SK-N-SH treated with all-trans-retinoic acid at 6 μM for 48 hours (cell line): ENCODE measurements around the gene KRTAP1-1.

Source experiments
- ATAC-seq: fragments of 200-7000 bp; cut with Tn5 transposase; 3 replicates; pipeline ENCODE4 v1.9.1; 2020; ENCODE audit warnings: mild to moderate bottlenecking, moderate library complexity
- ARNTL ChIP-seq: fragments of 450-650 bp; formaldehyde crosslinking; IDR thresholded peaks from 2 replicates; pipeline ENCODE4 v1.5.0; 2020; ENCODE audit warnings: low read depth, mild to moderate bottlenecking, moderate library complexity, borderline replicate concordance
- BACH2 ChIP-seq: fragments of 250-450 bp; sonication (Bioruptor Pico); IDR thresholded peaks from 2 replicates; pipeline ENCODE4 v1.9.0; 2021; ENCODE audit warnings: mild to moderate bottlenecking, borderline replicate concordance
- CSDC2 ChIP-seq: fragments of 250-450 bp; sonication (Bioruptor Pico); IDR thresholded peaks from 2 replicates; pipeline ENCODE4 v1.5.0; 2020; ENCODE audit warnings: mild to moderate bottlenecking, moderate library complexity
- ESRRG ChIP-seq: fragments of 250-450 bp; sonication (Bioruptor Pico); IDR thresholded peaks from 2 replicates; pipeline ENCODE4 v1.6.1; 2021; ENCODE audit warnings: mild to moderate bottlenecking
- GLIS3 ChIP-seq: fragments of 250-450 bp; sonication (Bioruptor Pico); IDR thresholded peaks from 2 replicates; pipeline ENCODE4 v1.5.0; 2020; ENCODE audit warnings: mild to moderate bottlenecking, moderate library complexity
- ISL1 ChIP-seq: fragments of 250-450 bp; sonication (Bioruptor Pico); IDR thresholded peaks from 2 replicates; pipeline ENCODE4 v2.1.2; 2022; ENCODE audit warnings: mild to moderate bottlenecking, moderate library complexity
- OSR1 ChIP-seq: fragments of 250-450 bp; sonication (Bioruptor Pico); IDR thresholded peaks from 2 replicates; pipeline ENCODE4 v1.8.0; 2022; ENCODE audit warnings: moderate library complexity, mild to moderate bottlenecking, inconsistent platforms
- PPARA ChIP-seq: fragments of 250-450 bp; sonication (Bioruptor Pico); IDR thresholded peaks from 2 replicates; pipeline ENCODE4 v1.5.0; 2020; ENCODE audit warnings: mild to moderate bottlenecking, borderline replicate concordance
- TCF4 ChIP-seq: fragments of 250-450 bp; sonication (Bioruptor Pico); IDR thresholded peaks from 2 replicates; pipeline ENCODE4 v1.8.0; 2021; ENCODE audit warnings: mild to moderate bottlenecking, moderate library complexity, borderline replicate concordance
- TOX ChIP-seq: fragments of 250-450 bp; sonication (Bioruptor Pico); IDR thresholded peaks from 2 replicates; pipeline ENCODE4 v1.8.0; 2021; ENCODE audit warnings: mild to moderate bottlenecking, moderate library complexity, borderline replicate concordance
- ZC3H10 ChIP-seq: fragments of 250-450 bp; sonication (Bioruptor Pico); IDR thresholded peaks from 2 replicates; pipeline ENCODE4 v1.5.1; 2021; ENCODE audit warnings: mild to moderate bottlenecking, moderate library complexity
- ZFP3 ChIP-seq: fragments of 250-450 bp; sonication (Bioruptor Pico); IDR thresholded peaks from 2 replicates; pipeline ENCODE4 v1.5.0; 2020; ENCODE audit warnings: mild to moderate bottlenecking, moderate library complexity
- ZFP30 ChIP-seq: fragments of 450-650 bp; formaldehyde crosslinking; IDR thresholded peaks from 2 replicates; pipeline ENCODE4 v1.5.0; 2022; ENCODE audit warnings: mild to moderate bottlenecking, moderate library complexity
- ZNF70 ChIP-seq: fragments of 450-650 bp; formaldehyde crosslinking; IDR thresholded peaks from 2 replicates; pipeline ENCODE4 v1.5.0; 2020; ENCODE audit warnings: mild to moderate bottlenecking, moderate library complexity
- TF ChIP-seq, protein P1 (sequence below): fragments of 250-450 bp; sonication (Bioruptor Pico); IDR thresholded peaks from 2 replicates; pipeline ENCODE4 v1.5.1; 2021; ENCODE audit warnings: mild to moderate bottlenecking, moderate library complexity
- TF ChIP-seq, protein P2 (sequence below): fragments of 250-450 bp; sonication (Bioruptor Pico); IDR thresholded peaks from 2 replicates; pipeline ENCODE4 v1.5.0; 2020; ENCODE audit warnings: mild to moderate bottlenecking, moderate library complexity
- TF ChIP-seq, protein P3 (sequence below): fragments of 250-450 bp; sonication (Bioruptor Pico); IDR thresholded peaks from 2 replicates; pipeline ENCODE4 v1.5.1; 2020; ENCODE audit warnings: low read depth, mild to moderate bottlenecking, moderate library complexity
- TF ChIP-seq, protein P4 (sequence below): fragments of 250-450 bp; sonication (Bioruptor Pico); IDR thresholded peaks from 2 replicates; pipeline ENCODE4 v1.8.0; 2020; ENCODE audit warnings: mild to moderate bottlenecking, moderate library complexity, borderline replicate concordance
- TF ChIP-seq, protein P5 (sequence below): fragments of 250-450 bp; sonication (Bioruptor Pico); IDR thresholded peaks from 2 replicates; pipeline ENCODE4 v1.8.0; 2021; ENCODE audit warnings: low read depth, mild to moderate bottlenecking, moderate library complexity, borderline replicate concordance

KRTAP1-1 gene

DNA sequence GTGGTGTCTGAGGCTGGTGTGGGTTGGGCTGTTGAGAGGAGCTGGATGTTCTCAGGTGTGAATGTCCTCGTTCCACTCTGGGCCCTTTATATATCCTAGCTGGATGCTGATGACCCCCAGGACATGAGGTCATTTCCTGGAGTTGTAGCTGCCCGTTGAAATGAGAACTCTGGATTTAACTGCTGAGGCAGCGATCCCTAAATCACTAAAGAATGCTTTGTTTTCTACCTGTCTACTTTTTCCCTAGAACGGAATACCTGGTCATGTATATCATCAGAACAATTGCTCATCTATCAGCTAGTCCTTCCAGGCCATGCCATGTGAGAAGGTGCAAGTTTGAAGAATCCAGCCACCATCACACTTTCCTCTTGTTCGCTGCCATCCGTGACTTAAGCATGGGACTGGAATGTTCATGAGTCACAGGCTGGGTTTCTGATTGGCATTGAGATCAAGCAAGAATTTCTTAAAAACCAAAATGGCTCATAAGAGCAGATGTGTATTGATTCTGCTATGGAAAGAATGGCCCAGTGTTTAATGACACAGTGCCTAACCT is 18.9 kb upstream of the KRTAP1-1 start, which contains the start of gene KRTAP2-3:
Gene KRTAP2-3 (minus strand): TSS at position 63 of the 553 bp plus-strand sequence. CDS start 64 bp downstream, outside the sequence.
- TF ChIP-seq, protein P1, sequence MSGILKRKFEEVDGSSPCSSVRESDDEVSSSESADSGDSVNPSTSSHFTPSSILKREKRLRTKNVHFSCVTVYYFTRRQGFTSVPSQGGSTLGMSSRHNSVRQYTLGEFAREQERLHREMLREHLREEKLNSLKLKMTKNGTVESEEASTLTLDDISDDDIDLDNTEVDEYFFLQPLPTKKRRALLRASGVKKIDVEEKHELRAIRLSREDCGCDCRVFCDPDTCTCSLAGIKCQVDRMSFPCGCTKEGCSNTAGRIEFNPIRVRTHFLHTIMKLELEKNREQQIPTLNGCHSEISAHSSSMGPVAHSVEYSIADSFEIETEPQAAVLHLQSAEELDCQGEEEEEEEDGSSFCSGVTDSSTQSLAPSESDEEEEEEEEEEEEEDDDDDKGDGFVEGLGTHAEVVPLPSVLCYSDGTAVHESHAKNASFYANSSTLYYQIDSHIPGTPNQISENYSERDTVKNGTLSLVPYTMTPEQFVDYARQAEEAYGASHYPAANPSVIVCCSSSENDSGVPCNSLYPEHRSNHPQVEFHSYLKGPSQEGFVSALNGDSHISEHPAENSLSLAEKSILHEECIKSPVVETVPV (CRISPR knock-in tag): no peak
- TF ChIP-seq, protein P2, sequence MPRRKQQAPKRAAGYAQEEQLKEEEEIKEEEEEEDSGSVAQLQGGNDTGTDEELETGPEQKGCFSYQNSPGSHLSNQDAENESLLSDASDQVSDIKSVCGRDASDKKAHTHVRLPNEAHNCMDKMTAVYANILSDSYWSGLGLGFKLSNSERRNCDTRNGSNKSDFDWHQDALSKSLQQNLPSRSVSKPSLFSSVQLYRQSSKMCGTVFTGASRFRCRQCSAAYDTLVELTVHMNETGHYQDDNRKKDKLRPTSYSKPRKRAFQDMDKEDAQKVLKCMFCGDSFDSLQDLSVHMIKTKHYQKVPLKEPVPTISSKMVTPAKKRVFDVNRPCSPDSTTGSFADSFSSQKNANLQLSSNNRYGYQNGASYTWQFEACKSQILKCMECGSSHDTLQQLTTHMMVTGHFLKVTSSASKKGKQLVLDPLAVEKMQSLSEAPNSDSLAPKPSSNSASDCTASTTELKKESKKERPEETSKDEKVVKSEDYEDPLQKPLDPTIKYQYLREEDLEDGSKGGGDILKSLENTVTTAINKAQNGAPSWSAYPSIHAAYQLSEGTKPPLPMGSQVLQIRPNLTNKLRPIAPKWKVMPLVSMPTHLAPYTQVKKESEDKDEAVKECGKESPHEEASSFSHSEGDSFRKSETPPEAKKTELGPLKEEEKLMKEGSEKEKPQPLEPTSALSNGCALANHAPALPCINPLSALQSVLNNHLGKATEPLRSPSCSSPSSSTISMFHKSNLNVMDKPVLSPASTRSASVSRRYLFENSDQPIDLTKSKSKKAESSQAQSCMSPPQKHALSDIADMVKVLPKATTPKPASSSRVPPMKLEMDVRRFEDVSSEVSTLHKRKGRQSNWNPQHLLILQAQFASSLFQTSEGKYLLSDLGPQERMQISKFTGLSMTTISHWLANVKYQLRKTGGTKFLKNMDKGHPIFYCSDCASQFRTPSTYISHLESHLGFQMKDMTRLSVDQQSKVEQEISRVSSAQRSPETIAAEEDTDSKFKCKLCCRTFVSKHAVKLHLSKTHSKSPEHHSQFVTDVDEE: no peak
- TF ChIP-seq ARNTL (CRISPR knock-in tag): no peak
- TF ChIP-seq OSR1 (CRISPR knock-in tag): no peak
- TF ChIP-seq ESRRG: no peak
- no peak for TF ChIP-seq GLIS3 (CRISPR knock-in tag)
- TF ChIP-seq ZFP30 (CRISPR knock-in tag): no peak
- TF ChIP-seq ZNF70 (CRISPR knock-in tag): no peak
- TF ChIP-seq, protein P3, sequence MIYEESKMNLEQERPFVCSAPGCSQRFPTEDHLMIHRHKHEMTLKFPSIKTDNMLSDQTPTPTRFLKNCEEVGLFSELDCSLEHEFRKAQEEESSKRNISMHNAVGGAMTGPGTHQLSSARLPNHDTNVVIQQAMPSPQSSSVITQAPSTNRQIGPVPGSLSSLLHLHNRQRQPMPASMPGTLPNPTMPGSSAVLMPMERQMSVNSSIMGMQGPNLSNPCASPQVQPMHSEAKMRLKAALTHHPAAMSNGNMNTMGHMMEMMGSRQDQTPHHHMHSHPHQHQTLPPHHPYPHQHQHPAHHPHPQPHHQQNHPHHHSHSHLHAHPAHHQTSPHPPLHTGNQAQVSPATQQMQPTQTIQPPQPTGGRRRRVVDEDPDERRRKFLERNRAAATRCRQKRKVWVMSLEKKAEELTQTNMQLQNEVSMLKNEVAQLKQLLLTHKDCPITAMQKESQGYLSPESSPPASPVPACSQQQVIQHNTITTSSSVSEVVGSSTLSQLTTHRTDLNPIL (CRISPR knock-in tag): no peak
- TF ChIP-seq, protein P4, sequence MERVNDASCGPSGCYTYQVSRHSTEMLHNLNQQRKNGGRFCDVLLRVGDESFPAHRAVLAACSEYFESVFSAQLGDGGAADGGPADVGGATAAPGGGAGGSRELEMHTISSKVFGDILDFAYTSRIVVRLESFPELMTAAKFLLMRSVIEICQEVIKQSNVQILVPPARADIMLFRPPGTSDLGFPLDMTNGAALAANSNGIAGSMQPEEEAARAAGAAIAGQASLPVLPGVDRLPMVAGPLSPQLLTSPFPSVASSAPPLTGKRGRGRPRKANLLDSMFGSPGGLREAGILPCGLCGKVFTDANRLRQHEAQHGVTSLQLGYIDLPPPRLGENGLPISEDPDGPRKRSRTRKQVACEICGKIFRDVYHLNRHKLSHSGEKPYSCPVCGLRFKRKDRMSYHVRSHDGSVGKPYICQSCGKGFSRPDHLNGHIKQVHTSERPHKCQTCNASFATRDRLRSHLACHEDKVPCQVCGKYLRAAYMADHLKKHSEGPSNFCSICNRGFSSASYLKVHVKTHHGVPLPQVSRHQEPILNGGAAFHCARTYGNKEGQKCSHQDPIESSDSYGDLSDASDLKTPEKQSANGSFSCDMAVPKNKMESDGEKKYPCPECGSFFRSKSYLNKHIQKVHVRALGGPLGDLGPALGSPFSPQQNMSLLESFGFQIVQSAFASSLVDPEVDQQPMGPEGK: no peak
- no peak for TF ChIP-seq ZC3H10 (CRISPR knock-in tag)
- no peak for TF ChIP-seq TCF4 (CRISPR knock-in tag)
- no peak for TF ChIP-seq ISL1 (CRISPR knock-in tag)
- no peak for TF ChIP-seq PPARA (CRISPR knock-in tag)
- TF ChIP-seq CSDC2 (CRISPR knock-in tag): no peak
- TF ChIP-seq, protein P5, sequence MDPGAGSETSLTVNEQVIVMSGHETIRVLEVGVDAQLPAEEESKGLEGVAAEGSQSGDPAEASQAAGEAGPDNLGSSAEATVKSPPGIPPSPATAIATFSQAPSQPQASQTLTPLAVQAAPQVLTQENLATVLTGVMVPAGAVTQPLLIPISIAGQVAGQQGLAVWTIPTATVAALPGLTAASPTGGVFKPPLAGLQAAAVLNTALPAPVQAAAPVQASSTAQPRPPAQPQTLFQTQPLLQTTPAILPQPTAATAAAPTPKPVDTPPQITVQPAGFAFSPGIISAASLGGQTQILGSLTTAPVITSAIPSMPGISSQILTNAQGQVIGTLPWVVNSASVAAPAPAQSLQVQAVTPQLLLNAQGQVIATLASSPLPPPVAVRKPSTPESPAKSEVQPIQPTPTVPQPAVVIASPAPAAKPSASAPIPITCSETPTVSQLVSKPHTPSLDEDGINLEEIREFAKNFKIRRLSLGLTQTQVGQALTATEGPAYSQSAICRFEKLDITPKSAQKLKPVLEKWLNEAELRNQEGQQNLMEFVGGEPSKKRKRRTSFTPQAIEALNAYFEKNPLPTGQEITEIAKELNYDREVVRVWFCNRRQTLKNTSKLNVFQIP (CRISPR knock-in tag): no peak
- no peak for TF ChIP-seq ZFP3 (CRISPR knock-in tag)
- TF ChIP-seq, all 23 proteins: peak for 0
- ATAC-seq: peak; percentile 74

DNA sequence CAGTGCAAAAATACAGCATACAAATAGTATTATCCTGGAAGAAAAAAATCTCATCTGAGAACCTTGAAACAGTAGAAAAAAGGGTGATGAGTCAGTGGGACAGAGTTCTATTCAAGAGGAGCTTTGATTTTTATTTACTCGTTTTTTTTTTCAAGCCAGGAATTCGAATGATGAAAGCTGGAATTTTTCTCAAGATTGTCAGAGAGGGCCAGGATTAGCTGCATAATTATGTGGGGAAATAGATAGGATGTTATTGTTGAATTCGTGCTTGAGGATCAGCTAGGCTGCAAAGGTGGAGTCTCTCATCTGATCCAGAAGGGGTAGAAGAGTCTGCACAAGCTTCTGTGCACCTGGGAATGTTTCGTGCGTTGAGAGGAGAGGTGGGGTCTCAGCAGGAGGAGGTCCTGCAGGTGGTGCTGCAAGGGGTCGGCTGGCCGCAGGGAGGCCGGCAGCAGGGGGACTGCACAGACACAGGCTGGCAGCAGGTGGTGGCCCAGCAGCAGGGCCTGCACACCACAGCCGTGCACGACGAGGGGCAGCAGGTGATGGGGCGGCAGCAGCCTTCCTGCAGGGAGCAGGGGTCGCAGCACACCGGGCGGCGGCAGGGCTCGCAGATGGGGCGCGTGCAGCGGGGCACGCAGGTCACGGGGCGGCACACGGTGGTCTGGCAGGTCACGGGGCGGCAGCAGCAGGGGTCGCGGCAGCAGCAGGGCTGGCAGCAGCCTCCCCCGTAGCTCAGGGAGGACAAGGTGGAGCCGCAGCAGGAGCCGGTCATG is 18.2 kb upstream of the KRTAP1-1 start:
- peak; percentile 49 for ATAC-seq

DNA sequence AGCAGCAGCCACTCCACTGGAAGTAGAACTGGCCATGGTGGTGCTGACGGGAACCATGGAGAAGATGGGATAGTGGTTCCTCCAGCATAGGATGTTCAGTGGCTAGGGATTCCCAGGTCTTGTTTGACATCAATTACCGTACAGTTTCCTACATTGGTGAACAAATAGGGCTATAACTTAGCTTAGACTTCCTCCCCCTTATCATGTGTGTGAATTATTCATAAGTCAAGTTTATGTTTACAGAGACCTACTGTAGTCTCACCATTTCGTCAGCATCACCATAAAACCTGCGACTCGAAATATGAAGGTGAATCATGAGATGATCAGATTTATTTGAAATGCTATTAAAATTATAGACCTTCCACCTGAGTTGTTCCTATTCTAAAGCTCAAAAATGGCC is 17.5 kb upstream of the KRTAP1-1 start:
- no peak for ATAC-seq
- no peak for TF ChIP-seq ZFP3 (CRISPR knock-in tag)
- no peak for TF ChIP-seq ARNTL (CRISPR knock-in tag)
- TF ChIP-seq ZNF70 (CRISPR knock-in tag): no peak
- no peak for TF ChIP-seq BACH2 (CRISPR knock-in tag)
- TF ChIP-seq, protein P5 (CRISPR knock-in tag): no peak
- TF ChIP-seq GLIS3 (CRISPR knock-in tag): no peak
- no peak for TF ChIP-seq ESRRG
- TF ChIP-seq, protein P4: no peak
- TF ChIP-seq, protein P1 (CRISPR knock-in tag): no peak
- no peak for TF ChIP-seq ISL1 (CRISPR knock-in tag)
- no peak for TF ChIP-seq TCF4 (CRISPR knock-in tag)
- TF ChIP-seq ZC3H10 (CRISPR knock-in tag): no peak
- TF ChIP-seq OSR1 (CRISPR knock-in tag): no peak
- no peak for TF ChIP-seq PPARA (CRISPR knock-in tag)
- TF ChIP-seq ZFP30 (CRISPR knock-in tag): no peak
- TF ChIP-seq TOX (CRISPR knock-in tag): no peak
